HEK293 (cell line): ENCODE measurements around the gene FBXO33.

ENCODE experiments used
- CTCF ChIP-seq: fragments of 450-650 bp; formaldehyde crosslinking; IDR thresholded peaks from 2 replicates; pipeline ENCODE4 v1.5.1; 2016; ENCODE audit warnings: missing biosample characterization, missing genetic modification characterization
- KLF8 ChIP-seq: fragments of 450-650 bp; formaldehyde crosslinking; IDR thresholded peaks from 2 replicates; pipeline ENCODE4 v1.5.1; 2016; ENCODE audit warnings: missing biosample characterization, missing genetic modification characterization
- ZNF114 ChIP-seq: fragments of 450-650 bp; formaldehyde crosslinking; IDR thresholded peaks from 2 replicates; pipeline ENCODE4 v1.5.0; 2017; ENCODE audit warnings: missing biosample characterization, missing genetic modification characterization
- ZNF157 ChIP-seq: fragments of 450-650 bp; formaldehyde crosslinking; IDR thresholded peaks from 2 replicates; pipeline ENCODE4 v1.5.1; 2016; ENCODE audit warnings: missing biosample characterization, missing genetic modification characterization
- ZNF423 ChIP-seq: fragments of 450-650 bp; formaldehyde crosslinking; IDR thresholded peaks from 2 replicates; pipeline ENCODE4 v1.5.1; 2016; ENCODE audit warnings: missing biosample characterization, missing genetic modification characterization

- TF ChIP-seq ZNF114 (tag by site-specific recombination) (no peak), KLF8 (no peak), CTCF (no peak), ZNF157 (tag by site-specific recombination) (no peak), ZNF423 (tag by site-specific recombination) (no peak)
Measured at GRCh38 chr14:39440975-39441374, 8.7 kb upstream of the FBXO33 start.
